GM19324 (cell line): ENCODE results near the gene KHK.

Experiments
- ATAC-seq: cut with Tn5 transposase; IDR thresholded peaks from one replicate; pipeline ENCODE4 v1.9.1; 2021; ENCODE audit warnings: mild to moderate bottlenecking, moderate library complexity; ENCODE audit not compliant: unreplicated experiment, low FRiP score

Gene KHK

DNA sequence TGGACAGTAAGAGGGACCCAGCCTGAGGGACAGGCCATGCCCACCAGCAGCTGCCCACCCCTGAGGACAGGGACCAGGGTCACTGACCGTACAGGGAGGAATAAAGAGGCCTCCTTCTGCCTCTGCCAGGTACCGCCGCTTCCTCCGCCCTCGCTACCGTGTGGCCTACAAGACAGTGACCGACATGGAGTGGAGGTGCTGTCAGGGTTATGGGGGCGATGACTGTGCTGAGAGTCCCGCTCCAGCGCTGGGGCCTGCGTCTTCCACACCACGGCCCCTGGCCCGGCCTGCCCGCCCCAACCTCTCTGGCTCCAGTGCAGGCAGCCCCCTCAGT, 6.0 kb upstream of the KHK start:
- ATAC-seq = no peak

DNA sequence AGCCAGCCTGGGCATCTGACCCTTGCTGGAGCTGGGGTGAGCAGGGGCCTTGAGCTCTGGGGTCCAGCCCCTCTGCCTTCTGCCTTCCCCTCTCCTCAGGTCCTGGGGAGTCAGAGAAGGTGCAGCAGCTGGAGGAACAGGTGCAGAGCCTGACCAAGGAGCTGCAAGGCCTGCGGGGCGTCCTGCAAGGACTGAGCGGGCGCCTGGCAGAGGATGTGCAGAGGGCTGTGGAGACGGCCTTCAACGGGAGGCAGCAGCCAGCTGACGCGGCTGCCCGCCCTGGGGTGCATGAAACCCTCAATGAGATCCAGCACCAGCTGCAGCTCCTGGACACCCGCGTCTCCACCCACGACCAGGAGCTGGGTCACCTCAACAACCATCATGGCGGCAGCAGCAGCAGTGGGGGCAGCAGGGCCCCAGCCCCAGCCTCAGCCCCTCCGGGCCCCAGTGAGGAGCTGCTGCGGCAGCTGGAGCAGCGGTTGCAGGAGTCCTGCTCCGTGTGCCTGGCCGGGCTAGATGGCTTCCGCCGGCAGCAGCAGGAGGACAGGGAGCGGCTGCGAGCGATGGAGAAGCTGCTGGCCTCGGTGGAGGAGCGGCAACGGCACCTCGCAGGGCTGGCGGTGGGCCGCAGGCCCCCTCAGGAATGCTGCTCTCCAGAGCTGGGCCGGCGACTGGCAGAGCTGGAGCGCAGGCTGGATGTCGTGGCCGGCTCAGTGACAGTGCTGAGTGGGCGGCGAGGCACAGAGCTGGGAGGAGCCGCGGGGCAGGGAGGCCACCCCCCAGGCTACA, 4.4 kb upstream of the KHK start:
- no peak for ATAC-seq

- ATAC-seq = no peak
These were observed 3.7 kb upstream of the KHK start for GRCh38 chr2:27082773-27083409.

- no peak for ATAC-seq
These were observed 2.9 kb upstream of the KHK start for GRCh38 chr2:27083410-27084296.

- no peak for ATAC-seq
These were observed 2.1 kb upstream of the KHK start for GRCh38 chr2:27084297-27085061.

- ATAC-seq = no peak
These were observed 1.4 kb upstream of the KHK start for GRCh38 chr2:27085062-27085672.

- ATAC-seq = peak; percentile 3
These were observed 891 bp upstream of the KHK start for GRCh38 chr2:27085673-27086089.

- ATAC-seq = peak; percentile 86
These were observed 365 bp upstream of the KHK start for GRCh38 chr2:27086090-27086723.

DNA sequence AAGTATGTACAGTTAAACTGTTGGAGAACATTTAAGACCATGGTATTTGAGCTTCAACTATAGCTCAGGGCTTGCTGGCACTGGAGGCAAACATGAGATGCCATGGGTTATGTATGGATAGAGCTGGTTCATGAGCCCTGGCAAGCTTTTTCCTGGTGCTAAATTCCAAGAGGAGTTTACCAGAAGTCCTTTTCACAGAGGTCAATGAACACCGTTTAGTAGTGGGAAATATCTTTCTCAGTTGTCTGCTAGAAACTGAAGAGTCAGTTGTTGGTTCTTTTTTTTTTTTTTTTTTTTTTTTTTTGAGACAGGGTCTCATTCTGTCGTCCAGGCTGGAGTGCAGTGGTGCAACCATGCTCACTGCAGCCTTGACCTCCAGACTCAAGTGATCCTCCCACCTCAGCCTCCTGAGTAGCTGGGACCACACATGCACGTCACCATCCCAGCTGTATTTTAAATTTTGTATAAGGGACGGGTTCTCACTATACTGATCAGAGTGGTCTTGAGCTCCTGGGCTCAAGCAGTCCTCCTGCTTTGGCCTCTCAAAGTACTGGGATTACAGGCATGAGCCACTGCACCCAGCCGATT, 1.3 kb downstream of the KHK start:
- ATAC-seq = no peak

- ATAC-seq = no peak
These were observed 2.1 kb downstream of the KHK start for GRCh38 chr2:27088634-27089033.

- ATAC-seq = no peak
These were observed 2.8 kb downstream of the KHK start for GRCh38 chr2:27089111-27089954.

DNA sequence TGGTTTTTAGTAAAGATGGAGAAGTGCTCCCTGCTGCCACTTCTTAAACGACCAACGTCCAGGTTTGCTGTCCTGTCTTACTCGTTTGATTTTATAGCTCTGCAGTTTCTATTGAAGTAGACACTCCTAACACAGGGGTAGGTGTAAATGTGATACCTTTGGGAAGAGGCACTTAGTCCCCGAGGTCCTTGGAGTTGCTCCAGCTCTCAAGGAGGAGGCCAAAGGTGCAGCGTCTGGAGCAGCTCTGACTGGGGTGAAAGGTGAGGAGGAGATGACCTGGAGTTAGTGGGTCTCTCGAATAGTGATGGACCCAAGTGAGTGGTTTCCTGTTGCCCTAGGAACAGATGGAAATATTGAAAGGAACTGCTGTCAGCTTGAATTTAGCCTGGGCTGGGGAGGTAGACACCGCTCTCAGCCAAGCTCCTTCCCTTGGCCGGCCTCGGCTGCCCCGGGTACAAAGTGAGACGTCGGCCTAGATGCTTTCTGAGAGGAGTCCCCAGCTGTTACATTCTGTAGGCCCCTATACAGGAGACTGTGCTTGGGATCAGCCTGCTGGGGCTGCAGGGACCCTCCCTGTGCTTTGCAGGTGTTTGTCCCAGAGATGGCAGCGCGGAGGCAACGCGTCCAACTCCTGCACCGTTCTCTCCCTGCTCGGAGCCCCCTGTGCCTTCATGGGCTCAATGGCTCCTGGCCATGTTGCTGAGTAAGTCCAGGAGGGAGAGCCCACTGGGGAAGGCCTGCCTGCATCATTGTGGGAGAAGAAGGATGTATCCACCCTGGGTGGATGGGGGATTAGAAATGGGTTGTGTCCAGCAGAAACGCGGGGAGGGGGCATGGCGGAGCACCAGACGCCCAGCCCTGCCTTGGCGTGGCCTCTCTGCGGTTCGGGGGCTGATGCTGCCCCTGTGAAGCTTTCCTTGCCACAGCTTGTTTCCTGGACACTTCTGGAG, 5.4 kb downstream of the KHK start:
- ATAC-seq = no peak

- no peak for ATAC-seq
These were observed 6.3 kb downstream of the KHK start for GRCh38 chr2:27092696-27093429.

DNA sequence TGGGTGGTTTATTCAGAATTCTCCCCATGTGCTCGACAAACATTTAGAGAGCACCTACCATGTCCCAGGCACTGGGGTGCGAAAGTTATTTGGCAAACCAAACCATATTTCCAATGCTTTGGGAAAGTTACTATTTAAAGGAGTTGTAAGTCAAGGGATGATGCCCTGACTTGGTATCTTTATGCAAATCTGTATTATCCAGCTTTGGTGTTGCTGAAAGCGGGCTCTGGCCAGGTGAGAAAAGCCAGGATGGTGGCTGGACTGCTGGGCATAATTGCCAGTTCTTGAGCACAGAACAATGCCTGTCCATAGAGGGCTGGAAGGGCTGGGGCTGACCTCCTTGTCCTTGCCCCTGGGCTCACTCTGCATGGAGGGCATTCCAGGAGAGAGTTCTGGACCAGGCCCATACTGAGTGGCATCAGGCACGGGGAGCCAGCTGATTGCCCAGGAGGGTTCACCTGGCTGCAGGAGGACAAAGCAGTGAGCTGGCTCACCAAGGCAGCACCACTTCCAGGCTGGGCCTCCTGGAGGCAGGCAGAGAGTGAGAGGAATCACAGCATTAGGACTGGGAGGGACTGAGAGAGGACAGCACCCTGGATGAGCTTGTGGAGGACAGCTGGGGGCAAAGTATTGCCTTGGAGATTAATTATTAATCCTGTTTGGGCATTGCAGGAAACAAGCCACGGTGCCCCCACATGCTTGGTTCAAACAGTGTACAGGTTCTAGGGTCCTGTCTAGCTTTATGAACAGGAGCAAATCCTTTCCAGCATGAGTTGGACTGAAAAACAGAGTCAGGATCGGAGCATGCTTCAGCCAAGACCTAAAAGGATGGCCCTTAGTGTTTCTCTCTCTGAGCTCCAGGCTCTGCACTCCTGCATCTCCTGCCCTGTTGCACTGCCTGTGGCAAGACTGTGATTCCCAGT, 7.1 kb downstream of the KHK start:
- no peak for ATAC-seq

DNA sequence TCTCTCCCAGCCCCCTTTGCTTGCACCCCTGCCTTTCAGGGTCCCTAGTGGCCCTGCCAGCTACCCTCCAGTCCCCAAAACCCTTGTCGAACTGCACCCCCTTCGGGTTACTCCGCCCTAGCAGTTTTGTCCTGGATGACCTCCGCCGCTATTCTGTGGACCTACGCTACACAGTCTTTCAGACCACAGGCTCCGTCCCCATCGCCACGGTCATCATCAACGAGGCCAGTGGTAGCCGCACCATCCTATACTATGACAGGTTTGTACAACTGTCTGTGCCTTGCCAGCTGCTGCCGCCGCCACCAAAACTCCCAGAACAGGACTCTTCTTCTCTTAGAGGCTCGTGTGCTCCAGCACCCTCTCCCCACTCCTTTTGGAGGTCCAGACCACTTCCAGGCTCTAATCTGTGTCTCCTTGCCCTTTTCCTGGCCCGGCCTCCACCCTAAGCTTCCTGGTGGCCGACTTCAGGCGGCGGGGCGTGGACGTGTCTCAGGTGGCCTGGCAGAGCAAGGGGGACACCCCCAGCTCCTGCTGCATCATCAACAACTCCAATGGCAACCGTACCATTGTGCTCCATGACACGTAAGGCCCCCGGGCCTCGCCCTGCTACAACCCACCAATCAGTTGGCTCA, 7.9 kb downstream of the KHK start:
- no peak for ATAC-seq
